ENCODE data around the gene AOPEP.
"Not testable (repeated sequence)": the region's sequence is repeated elsewhere in the genome, so short reads cannot be mapped to it uniquely, and the experiment has no call there.

The AOPEP gene

GRCh38 chr9:94870793-94871558 is 144.5 kb downstream of the AOPEP start:
- TF ChIP-seq CTCF (IDR thresholded peaks at IDR 0.05; ENCODE audit: low read depth, low read length, missing control alignments): no peak
- in situ Hi-C loops (cut with HindIII; ENCODE audit: low pct_ligation_motif_present, low sequenced_read_pairs): no loop called here
- H3K4me3 ChIP-seq (ENCODE audit: low read depth, low read length): no peak overlapping the region
- DNase-seq: peak; percentile 59
- H3K27me3 ChIP-seq (replicated peaks): no peaks in the 10 kb centered on the region
- no peaks in the 10 kb centered on the region for H3K36me3 ChIP-seq (replicated peaks)
- H3K27ac ChIP-seq: peak overlapping the region; percentile 35

GRCh38 chr9:94872083-94872833 is 145.8 kb downstream of the AOPEP start:
- in situ Hi-C loops (cut with HindIII; ENCODE audit: low pct_ligation_motif_present, low sequenced_read_pairs): no loop called here
- H3K36me3 ChIP-seq (replicated peaks): no peaks in the 10 kb centered on the region
- H3K27ac ChIP-seq: no peak overlapping the region
- no peak for DNase-seq
- TF ChIP-seq CTCF (IDR thresholded peaks at IDR 0.05; ENCODE audit: low read depth, low read length, missing control alignments): no peak
- no peaks in the 10 kb centered on the region for H3K27me3 ChIP-seq (replicated peaks)
- H3K4me3 ChIP-seq (ENCODE audit: low read depth, low read length): no peak overlapping the region

- Histone ChIP-seq H3K27me3 (replicated peaks) (no peaks in the 10 kb centered on the region), H3K27ac (peak overlapping the region; percentile 61), H3K4me3 (ENCODE audit: low read depth, low read length) (no peak overlapping the region), H3K36me3 (replicated peaks) (no peaks in the 10 kb centered on the region)
- no peak for TF ChIP-seq CTCF (IDR thresholded peaks at IDR 0.05; ENCODE audit: low read depth, low read length, missing control alignments)
- no peak for DNase-seq
- in situ Hi-C loops (cut with HindIII; ENCODE audit: low pct_ligation_motif_present, low sequenced_read_pairs): no loop called here
These were observed 146.5 kb downstream of the AOPEP start for GRCh38 chr9:94872891-94873511.

GRCh38 chr9:94874316-94874715 is 147.8 kb downstream of the AOPEP start:
- Histone ChIP-seq H3K27ac (peak overlapping the region; percentile 62), H3K36me3 (replicated peaks) (no peaks in the 10 kb centered on the region), H3K27me3 (replicated peaks) (no peaks in the 10 kb centered on the region), H3K4me3 (ENCODE audit: low read depth, low read length) (no peak overlapping the region)
- in situ Hi-C loops (cut with HindIII; ENCODE audit: low pct_ligation_motif_present, low sequenced_read_pairs): no loop called here
- TF ChIP-seq CTCF (IDR thresholded peaks at IDR 0.05; ENCODE audit: low read depth, low read length, missing control alignments): no peak
- peak; percentile 79 for DNase-seq

GRCh38 chr9:94875300-94876020 is 149.0 kb downstream of the AOPEP start:
- TF ChIP-seq CTCF (IDR thresholded peaks at IDR 0.05; ENCODE audit: low read depth, low read length, missing control alignments): no peak
- H3K27me3 ChIP-seq (replicated peaks): no peaks in the 10 kb centered on the region
- no peaks in the 10 kb centered on the region for H3K36me3 ChIP-seq (replicated peaks)
- in situ Hi-C loops (cut with HindIII; ENCODE audit: low pct_ligation_motif_present, low sequenced_read_pairs): no loop called here
- H3K27ac ChIP-seq: no peak overlapping the region
- DNase-seq: no peak
- H3K4me3 ChIP-seq (ENCODE audit: low read depth, low read length): no peak overlapping the region

- H3K4me3 ChIP-seq (ENCODE audit: low read depth, low read length); H3K27me3 ChIP-seq (replicated peaks); H3K36me3 ChIP-seq (replicated peaks); in situ Hi-C loops (cut with HindIII; ENCODE audit: low pct_ligation_motif_present, low sequenced_read_pairs); H3K27ac ChIP-seq; DNase-seq: not testable (repeated sequence)
These were observed 152.3 kb downstream of the AOPEP start for GRCh38 chr9:94878804-94879203.

Data from brain microvascular endothelial cell (primary cell).